ENCODE measurements around the gene DEPDC4. TPM values are rescaled to one million over a fixed set of nuclear protein-coding genes. Genes with fewer than 3 reads are reported as not detected.
A peak's percentile ranks its signal among the peaks of the same experiment; 100 is the strongest.

DEPDC4 gene
- total and polyA plus RNA-seq, 2 of the 13 experiments (the other 11 are each of a cell fraction or from before 2014, with no cell fraction given) = 2.2 to 5.7 TPM

DNA sequence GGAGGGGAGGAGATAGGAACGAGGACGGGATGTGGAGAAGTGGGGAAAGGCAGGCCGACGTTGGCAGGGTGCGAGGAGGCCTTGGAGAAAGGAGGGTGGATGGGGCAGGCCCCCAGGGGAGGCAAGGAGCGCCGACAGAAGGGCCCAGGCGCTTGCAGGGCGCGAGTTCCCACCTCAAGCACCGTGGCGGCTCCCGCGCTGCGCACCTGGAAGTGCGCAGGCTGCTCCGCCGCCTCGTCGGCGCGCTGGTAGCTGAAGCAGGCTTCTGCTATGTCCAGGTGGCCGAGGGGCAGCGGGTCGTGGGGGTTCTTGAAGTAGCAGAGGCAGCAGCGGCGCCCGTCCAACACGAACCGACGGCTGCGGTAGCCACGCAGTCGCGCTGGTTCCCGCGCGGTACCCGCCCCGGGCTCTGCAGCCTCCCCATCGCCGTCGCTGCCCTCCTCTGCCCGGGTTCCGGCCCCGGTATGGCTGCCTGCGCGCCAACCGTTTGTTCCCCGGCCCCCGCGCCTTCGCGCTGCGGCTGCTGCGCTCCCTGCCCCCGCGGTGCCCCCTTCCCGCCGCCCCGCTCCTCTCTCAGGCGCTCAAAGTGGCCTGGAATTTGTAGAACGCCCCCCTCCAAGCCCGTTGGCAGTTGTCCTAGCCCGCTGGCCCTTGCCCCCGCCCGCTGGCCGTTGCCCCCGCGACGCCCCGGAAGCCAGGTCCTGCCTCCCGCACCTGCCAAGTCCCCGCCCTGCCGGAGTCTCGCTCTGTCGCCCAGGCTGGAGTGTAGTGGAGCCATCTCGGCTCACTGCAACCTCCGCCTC, 67.3 kb downstream of the DEPDC4 start (continued):
- TF ChIP-seq ZNF142 (CRISPR knock-in tag; IDR thresholded peaks at IDR 0.05) (0 out of 2 replicates have a peak, but pooled peaks have one; percentile 44), SNAI1 (CRISPR knock-in tag; IDR thresholded peaks at IDR 0.05; ENCODE audit: borderline replicate concordance) (0 out of 2 replicates have a peak, but pooled peaks have one; percentile 31), GZF1 (CRISPR knock-in tag; IDR thresholded peaks at IDR 0.05) (no peak), CEBPZ (IDR thresholded peaks at IDR 0.05; ENCODE audit: low read length) (no peak), ATF7-NPFF (CRISPR knock-in tag; IDR thresholded peaks at IDR 0.05; ENCODE audit: low read depth) (peak; percentile 56; the same call in 1 of the 2 replicates), GABPA (IDR thresholded peaks at IDR 0.05; ENCODE audit: low read depth, low read length) (peak; percentile 66), GABPA (CRISPR knock-in tag; IDR thresholded peaks at IDR 0.05; ENCODE audit: low read depth) (peak; percentile 80), ZBTB1 (CRISPR knock-in tag; IDR thresholded peaks at IDR 0.05; ENCODE audit: borderline replicate concordance) (no peak), KDM5A (IDR thresholded peaks at IDR 0.05; ENCODE audit: borderline replicate concordance, low read length) (peak; percentile 8; the same call in 1 of the 2 replicates), FOXJ3 (CRISPR knock-in tag; IDR thresholded peaks at IDR 0.05; ENCODE audit: borderline replicate concordance) (no peak), ZNF564 (CRISPR knock-in tag; IDR thresholded peaks at IDR 0.05) (peak; percentile 57; the same call in 1 of the 2 replicates), ZNF264 (CRISPR knock-in tag; IDR thresholded peaks at IDR 0.05) (0 out of 2 replicates have a peak, but pooled peaks have one; percentile 15), ZNF121 (CRISPR knock-in tag; IDR thresholded peaks at IDR 0.05) (peak; percentile 94), RXRA (CRISPR knock-in tag; IDR thresholded peaks at IDR 0.05) (peak; percentile 78), TGIF2 (CRISPR knock-in tag; IDR thresholded peaks at IDR 0.05) (no peak), ZNF766 (CRISPR knock-in tag; IDR thresholded peaks at IDR 0.05; ENCODE audit: borderline replicate concordance) (peak; percentile 80; the same call in 1 of the 2 replicates)
- TF ChIP-seq, protein P1, sequence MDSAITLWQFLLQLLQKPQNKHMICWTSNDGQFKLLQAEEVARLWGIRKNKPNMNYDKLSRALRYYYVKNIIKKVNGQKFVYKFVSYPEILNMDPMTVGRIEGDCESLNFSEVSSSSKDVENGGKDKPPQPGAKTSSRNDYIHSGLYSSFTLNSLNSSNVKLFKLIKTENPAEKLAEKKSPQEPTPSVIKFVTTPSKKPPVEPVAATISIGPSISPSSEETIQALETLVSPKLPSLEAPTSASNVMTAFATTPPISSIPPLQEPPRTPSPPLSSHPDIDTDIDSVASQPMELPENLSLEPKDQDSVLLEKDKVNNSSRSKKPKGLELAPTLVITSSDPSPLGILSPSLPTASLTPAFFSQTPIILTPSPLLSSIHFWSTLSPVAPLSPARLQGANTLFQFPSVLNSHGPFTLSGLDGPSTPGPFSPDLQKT (CRISPR knock-in tag; IDR thresholded peaks at IDR 0.05; ENCODE audit: borderline replicate concordance) = no peak
